K562 (cell line): ENCODE measurements around the gene RPL3. TPM values are rescaled to one million over a fixed set of nuclear protein-coding genes. Genes with fewer than 3 reads are reported as not detected.

Source experiments
- ATAC-seq: fragments of 200-7000 bp; cut with Tn5 transposase; 3 replicates; pipeline ENCODE4 v1.9.1; 2020; ENCODE audit warnings: moderate library complexity
- BruUV-seq: library from RNA; stranded (reverse); fragments of 400-500 nt; replicated peaks from 2 replicates; lab custom pipeline; 2021; lab: Mats Ljungman, UMichigan
- CTCF ChIA-PET: fragments of 300-600 bp; formaldehyde crosslinking; extraction: SDS; loops from one replicate; lab custom pipeline; 2021; ENCODE audit warnings: low intra/inter-chr PET ratio; lab: Yijun Ruan, JAX
- POLR2A ChIA-PET: fragments of 300-600, 350-650 bp; sonication (Branson Sonifier 250); formaldehyde crosslinking; extraction: SDS; loops from one replicate; lab custom pipeline; 2021; ENCODE audit warnings: antibody characterized with exemption, inconsistent platforms; lab: Yijun Ruan, JAX
- DNase-seq, 4 experiments: peaks; one replicate each; pipeline versions ENCODE4 v3.0.0 to v3.0.0-alpha.2; 2011 to 2018; ENCODE audit warnings: low spot score in 3 of 4, mixed read lengths in 3 of 4; ENCODE audit errors: extremely low read depth in 1 of 4
- FAIRE-seq: peaks from 2 replicates; lab custom pipeline; 2011; peaks lifted over from hg19 to GRCh38; lab: Jason Lieb, UNC
- H2AFZ ChIP-seq: 2 replicates; pipeline ENCODE4 v1.6.0; 2011; ENCODE audit warnings: low read depth, low read length, control low read depth, inconsistent platforms
- H3K27ac ChIP-seq: fragments of 200-600 bp; 3 replicates; pipeline ENCODE4 v1.8.0; 2011; ENCODE audit warnings: low read depth, mild to moderate bottlenecking, control low read depth, inconsistent platforms, low read length, moderate library complexity, mixed read lengths; ENCODE audit errors: extremely low read depth
- H3K27me3 ChIP-seq, 2 experiments: fragments of 300-600 bp in 1 of 2; 2 replicates in 1 of 2; 3 replicates in 1 of 2; pipeline versions ENCODE4 v1.6.0 to v1.8.0; 2011; ENCODE audit warnings: inconsistent platforms in 2 of 2, low read length in 2 of 2, mild to moderate bottlenecking in 1 of 2, mixed read lengths in 1 of 2, moderate library complexity in 1 of 2; ENCODE audit not compliant: control insufficient read depth in 2 of 2, insufficient read depth in 2 of 2
- H3K36me3 ChIP-seq: fragments of 300-600 bp; 3 replicates; pipeline ENCODE4 v1.8.0; 2011; ENCODE audit warnings: mild to moderate bottlenecking, low read length, inconsistent platforms; ENCODE audit not compliant: control insufficient read depth, insufficient read depth
- H3K4me1 ChIP-seq, 2 experiments: fragments of 200-600 bp in 1 of 2; replicated peaks in 1 of 2; 2 replicates in 1 of 2; 3 replicates in 1 of 2; pipeline versions ENCODE4 v1.5.1 to v1.8.0; 2011; ENCODE audit warnings: inconsistent platforms in 2 of 2, low read length in 2 of 2, mild to moderate bottlenecking in 1 of 2, mixed read lengths in 1 of 2, moderate library complexity in 1 of 2; ENCODE audit not compliant: control insufficient read depth in 2 of 2, insufficient read depth in 2 of 2
- H3K4me2 ChIP-seq: 2 replicates; pipeline ENCODE4 v1.6.1; 2011; ENCODE audit warnings: low read length, control low read depth, inconsistent platforms, mixed read lengths; ENCODE audit not compliant: insufficient read depth
- H3K4me3 ChIP-seq: fragments of 200-600 bp; sonication (generic), shearing (Covaris generic); 2 replicates; pipeline ENCODE4 v1.5.1; 2016; ENCODE audit warnings: control low read depth, inconsistent platforms
- H3K79me2 ChIP-seq: fragments of 200-600 bp; 3 replicates; pipeline ENCODE4 v1.8.0; 2011; ENCODE audit warnings: low read length, inconsistent platforms; ENCODE audit not compliant: control insufficient read depth, insufficient read depth
- H3K9ac ChIP-seq, 2 experiments: 2 replicates each; pipeline versions ENCODE4 v1.6.0 to v1.6.1; 2011; ENCODE audit warnings: low read depth in 2 of 2, low read length in 2 of 2, control low read depth in 1 of 2, inconsistent platforms in 1 of 2, mild to moderate bottlenecking in 1 of 2, mixed read lengths in 1 of 2; ENCODE audit not compliant: insufficient read depth in 1 of 2
- H3K9me1 ChIP-seq: one replicate; pipeline ENCODE4 v1.6.0; 2011; ENCODE audit warnings: inconsistent platforms, mild to moderate bottlenecking, low read length, moderate library complexity; ENCODE audit not compliant: control insufficient read depth, insufficient read depth
- H3K9me3 ChIP-seq: replicated peaks from 2 replicates; pipeline ENCODE4 v1.5.1; 2011; ENCODE audit warnings: low read depth, low read length, inconsistent platforms; ENCODE audit not compliant: control insufficient read depth, insufficient read depth
- H4K20me1 ChIP-seq: replicated peaks from 2 replicates; pipeline ENCODE4 v1.6.1; 2011; ENCODE audit warnings: low read length, inconsistent platforms, mixed read lengths; ENCODE audit not compliant: control insufficient read depth, insufficient read depth
- BCOR ChIP-seq: fragments of 450-650 bp; IDR thresholded peaks from 2 replicates; pipeline ENCODE4 v1.6.1; 2016
- BHLHE40 ChIP-seq: IDR thresholded peaks from 2 replicates; pipeline ENCODE4 v1.6.1; 2011; ENCODE audit warnings: low read length, improper control_type of control experiment
- CBFA2T3 ChIP-seq: fragments of 450-650 bp; IDR thresholded peaks from 2 replicates; pipeline ENCODE4 v1.6.1; 2017
- FIP1L1 ChIP-seq: fragments of 200-400 bp; formaldehyde crosslinking; IDR thresholded peaks from 2 replicates; pipeline ENCODE4 v1.6.1; 2018; ENCODE audit warnings: mild to moderate bottlenecking, low read depth, low read length; ENCODE audit not compliant: poor library complexity, severe bottlenecking
- HDAC2 ChIP-seq: fragments of 450-650 bp; IDR thresholded peaks from 2 replicates; pipeline ENCODE4 v1.6.1; 2016; ENCODE audit warnings: mild to moderate bottlenecking
- ZFP36 ChIP-seq: fragments of 150-350 bp; IDR thresholded peaks from 2 replicates; pipeline ENCODE4 v1.6.1; 2018; ENCODE audit warnings: low read length, low read depth; ENCODE audit not compliant: partially characterized antibody
- ZNF584 ChIP-seq: fragments of 200-800 bp; sonication (Bioruptor generic); IDR thresholded peaks from 2 replicates; pipeline ENCODE4 v1.6.1; 2016; ENCODE audit warnings: low read depth, mild to moderate bottlenecking, missing genetic modification characterization, missing compliant biosample characterization
- WGBS: fragments of 100-300 bp; shearing (Covaris generic); methylation state at CpG from one replicate; pipeline ENCODE4 v1.1.6; 2016; ENCODE audit warnings: low coverage, mixed read lengths; ENCODE audit not compliant: insufficient coverage; ENCODE audit errors: missing lambda C conversion rate; 5-methylcytosine and 5-hydroxymethylcytosine counted together
- in situ Hi-C: fragments of 300-500 bp; cut with MboI; formaldehyde crosslinking; loops from 4 replicates; pipeline ENCODE4 v1.15.0; 2018; ENCODE audit warnings: inconsistent platforms, mixed read lengths
- intact Hi-C: fragments of 100-400 bp; cut with micrococcal nuclease; formaldehyde crosslinking; loops from 2 replicates; pipeline ENCODE4 v1.14.2; 2022
- polyA plus RNA-seq, 8 experiments: library from polyadenylated mRNA; depleted of rRNA in 4 of 8; stranded (reverse) in 5 of 8; unstranded in 3 of 8; fragments of >200 nt; fragmentation: Nextera tagmentation in 2 of 8; fragmentation: Illumina TruSeq in 1 of 8; extraction: Ambion mirVana in 2 of 8; extraction: Trizol in 1 of 8; gene quantifications; 2 replicates each; pipeline versions ENCODE4 v1.2.1 to v1.2.3, GENCODE V29; 2011 to 2014; ENCODE audit warnings: inconsistent platforms in 1 of 8, missing spikeins in 1 of 8
- total RNA-seq, 7 experiments: library from RNA; depleted of rRNA in 6 of 7; stranded (reverse); fragments of >200 nt in 6 of 7; fragmentation: Illumina TruSeq in 2 of 7; extraction: Trizol in 2 of 7; gene quantifications; 2 replicates each; pipeline versions ENCODE4 v1.2.1 to v1.2.3, GENCODE V29; 2011 to 2021; ENCODE audit warnings: low replicate concordance in 1 of 7
- TF ChIP-seq, protein P1 (sequence below): fragments of 450-650 bp; IDR thresholded peaks from 2 replicates; pipeline ENCODE4 v1.6.1; 2017; ENCODE audit warnings: antibody characterized with exemption, mild to moderate bottlenecking
- TF ChIP-seq, protein P2 (sequence below): fragments of 250-450 bp; sonication (Bioruptor Pico); IDR thresholded peaks from 2 replicates; pipeline ENCODE4 v1.4.0; 2020

RPL3 gene
- total and polyA plus RNA-seq, 9 of the 15 experiments (the other 6 are each of a cell fraction or from before 2014, with no cell fraction given), result 1,624 to 4,066 (median 2,565) TPM

DNA sequence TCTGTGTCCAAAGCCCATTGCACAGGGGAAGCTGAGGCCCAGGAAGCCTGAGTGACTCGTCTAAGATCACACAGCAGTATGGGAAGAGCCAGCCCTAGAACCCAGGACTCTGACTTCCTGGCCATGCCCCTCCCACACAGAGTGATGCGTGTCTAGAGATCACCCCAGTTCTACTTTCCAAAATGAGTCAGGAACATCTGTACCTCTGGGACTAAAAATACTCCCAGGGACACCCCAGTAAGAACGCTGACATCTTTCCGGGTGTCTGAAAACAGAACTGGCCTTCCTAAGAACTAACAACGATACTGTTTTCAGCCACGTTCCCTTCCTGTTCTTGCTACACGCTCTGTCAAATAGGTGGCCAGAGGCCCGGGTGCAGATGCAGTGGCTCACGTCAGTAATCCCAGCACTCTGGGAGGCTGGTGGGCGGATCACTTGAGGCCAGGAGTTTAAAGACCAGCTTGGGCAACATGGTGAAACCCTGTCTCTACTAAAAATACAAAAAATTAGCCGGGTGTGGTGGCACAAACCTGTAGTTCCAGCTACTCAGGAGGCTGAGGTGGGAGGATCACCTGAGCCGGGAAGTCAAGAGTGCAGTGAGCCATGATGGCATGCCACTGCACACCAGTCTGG is 52.9 kb downstream of the RPL3 start (continued):
- TF ChIP-seq, protein P1, sequence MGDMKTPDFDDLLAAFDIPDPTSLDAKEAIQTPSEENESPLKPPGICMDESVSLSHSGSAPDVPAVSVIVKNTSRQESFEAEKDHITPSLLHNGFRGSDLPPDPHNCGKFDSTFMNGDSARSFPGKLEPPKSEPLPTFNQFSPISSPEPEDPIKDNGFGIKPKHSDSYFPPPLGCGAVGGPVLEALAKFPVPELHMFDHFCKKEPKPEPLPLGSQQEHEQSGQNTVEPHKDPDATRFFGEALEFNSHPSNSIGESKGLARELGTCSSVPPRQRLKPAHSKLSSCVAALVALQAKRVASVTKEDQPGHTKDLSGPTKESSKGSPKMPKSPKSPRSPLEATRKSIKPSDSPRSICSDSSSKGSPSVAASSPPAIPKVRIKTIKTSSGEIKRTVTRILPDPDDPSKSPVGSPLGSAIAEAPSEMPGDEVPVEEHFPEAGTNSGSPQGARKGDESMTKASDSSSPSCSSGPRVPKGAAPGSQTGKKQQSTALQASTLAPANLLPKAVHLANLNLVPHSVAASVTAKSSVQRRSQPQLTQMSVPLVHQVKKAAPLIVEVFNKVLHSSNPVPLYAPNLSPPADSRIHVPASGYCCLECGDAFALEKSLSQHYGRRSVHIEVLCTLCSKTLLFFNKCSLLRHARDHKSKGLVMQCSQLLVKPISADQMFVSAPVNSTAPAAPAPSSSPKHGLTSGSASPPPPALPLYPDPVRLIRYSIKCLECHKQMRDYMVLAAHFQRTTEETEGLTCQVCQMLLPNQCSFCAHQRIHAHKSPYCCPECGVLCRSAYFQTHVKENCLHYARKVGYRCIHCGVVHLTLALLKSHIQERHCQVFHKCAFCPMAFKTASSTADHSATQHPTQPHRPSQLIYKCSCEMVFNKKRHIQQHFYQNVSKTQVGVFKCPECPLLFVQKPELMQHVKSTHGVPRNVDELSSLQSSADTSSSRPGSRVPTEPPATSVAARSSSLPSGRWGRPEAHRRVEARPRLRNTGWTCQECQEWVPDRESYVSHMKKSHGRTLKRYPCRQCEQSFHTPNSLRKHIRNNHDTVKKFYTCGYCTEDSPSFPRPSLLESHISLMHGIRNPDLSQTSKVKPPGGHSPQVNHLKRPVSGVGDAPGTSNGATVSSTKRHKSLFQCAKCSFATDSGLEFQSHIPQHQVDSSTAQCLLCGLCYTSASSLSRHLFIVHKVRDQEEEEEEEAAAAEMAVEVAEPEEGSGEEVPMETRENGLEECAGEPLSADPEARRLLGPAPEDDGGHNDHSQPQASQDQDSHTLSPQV, result peak; percentile 31; the same call in 1 of the 2 replicates
- no peak for TF ChIP-seq FIP1L1

DNA sequence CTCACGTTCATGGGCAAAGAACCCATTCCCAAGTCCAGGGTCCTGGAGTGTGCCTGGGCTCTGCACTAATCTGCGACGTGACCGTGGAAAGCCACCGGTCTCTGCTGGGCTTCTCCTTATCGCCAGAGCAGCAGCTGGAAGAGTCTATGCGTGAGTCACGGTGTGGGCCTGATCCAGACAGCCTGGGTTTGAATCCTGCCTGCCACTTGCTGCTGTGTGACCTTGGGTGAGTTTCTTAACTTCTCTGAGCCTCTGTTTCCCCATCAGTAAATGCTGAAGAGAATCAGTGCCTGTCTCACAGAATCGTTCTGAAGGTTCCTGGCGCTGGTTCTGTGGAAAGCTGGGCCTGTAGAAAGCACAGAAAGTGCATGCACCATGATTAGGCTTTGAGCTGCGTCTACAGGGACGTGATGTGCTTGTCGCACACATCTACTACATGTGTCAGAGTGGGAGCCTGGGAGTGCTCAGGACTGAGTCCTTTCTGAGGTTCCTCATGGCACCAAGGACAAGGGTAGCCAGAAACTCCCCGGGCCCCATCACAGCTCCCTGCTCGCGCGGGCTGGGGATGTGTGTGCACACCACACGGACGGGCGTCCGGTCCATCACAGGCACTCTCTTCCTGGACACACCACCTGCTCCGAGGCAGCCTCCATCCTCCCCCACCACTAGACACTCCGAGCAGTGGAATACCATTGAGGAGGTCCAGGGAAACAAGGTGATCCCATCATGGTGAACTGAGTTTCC is 54.1 kb downstream of the RPL3 start:
- Histone ChIP-seq H3K4me2 (no peak overlapping the region), H2AFZ (peak overlapping the region; percentile 40; the same call in 1 of the 2 replicates), H3K9ac (peak overlapping the region in 1 of 2 experiments; percentile 17; a peak in 1 of 4 replicates), H3K36me3 (no peaks in the 10 kb centered on the region), H3K9me1 (no peaks in the 10 kb centered on the region), H3K9me3 (peaks cover 6% of the 10 kb centered on the region), H3K79me2 (no peaks in the 10 kb centered on the region), H4K20me1 (no peaks in the 10 kb centered on the region), H3K4me1 (peaks cover 12 to 14% of the 10 kb centered on the region in 2 experiments; a peak in 4 of 5 replicates), H3K27ac (no peak overlapping the region; the same call in 2 of the 3 replicates), H3K4me3 (no peak overlapping the region), H3K27me3 (no peaks in the 10 kb centered on the region)
- WGBS, result 45% methylated on average over 14 of the region's 23 CpGs
- FAIRE-seq (peak; percentile 78), DNase-seq (peak in 3 of 4 experiments; percentile 48 to 62 (median 56)), ATAC-seq (peak; percentile 52)
- intact Hi-C loops, result no loop called here
- no TSS peak for BruUV-seq
- CTCF ChIA-PET, result no interaction called here
- in situ Hi-C loops, result no loop called here
- POLR2A ChIA-PET, result interaction anchor here (0.6 kb wide), 1 partner anchor 54 kb away, joined by 3 read pairs; the partner anchor contains the start of gene RPL3
- peak; percentile 60 for TF ChIP-seq CBFA2T3
- peak; percentile 91 for TF ChIP-seq ZFP36
- TF ChIP-seq ZNF584, result no peak
- TF ChIP-seq BCOR, result peak; percentile 97
- TF ChIP-seq, protein P2, sequence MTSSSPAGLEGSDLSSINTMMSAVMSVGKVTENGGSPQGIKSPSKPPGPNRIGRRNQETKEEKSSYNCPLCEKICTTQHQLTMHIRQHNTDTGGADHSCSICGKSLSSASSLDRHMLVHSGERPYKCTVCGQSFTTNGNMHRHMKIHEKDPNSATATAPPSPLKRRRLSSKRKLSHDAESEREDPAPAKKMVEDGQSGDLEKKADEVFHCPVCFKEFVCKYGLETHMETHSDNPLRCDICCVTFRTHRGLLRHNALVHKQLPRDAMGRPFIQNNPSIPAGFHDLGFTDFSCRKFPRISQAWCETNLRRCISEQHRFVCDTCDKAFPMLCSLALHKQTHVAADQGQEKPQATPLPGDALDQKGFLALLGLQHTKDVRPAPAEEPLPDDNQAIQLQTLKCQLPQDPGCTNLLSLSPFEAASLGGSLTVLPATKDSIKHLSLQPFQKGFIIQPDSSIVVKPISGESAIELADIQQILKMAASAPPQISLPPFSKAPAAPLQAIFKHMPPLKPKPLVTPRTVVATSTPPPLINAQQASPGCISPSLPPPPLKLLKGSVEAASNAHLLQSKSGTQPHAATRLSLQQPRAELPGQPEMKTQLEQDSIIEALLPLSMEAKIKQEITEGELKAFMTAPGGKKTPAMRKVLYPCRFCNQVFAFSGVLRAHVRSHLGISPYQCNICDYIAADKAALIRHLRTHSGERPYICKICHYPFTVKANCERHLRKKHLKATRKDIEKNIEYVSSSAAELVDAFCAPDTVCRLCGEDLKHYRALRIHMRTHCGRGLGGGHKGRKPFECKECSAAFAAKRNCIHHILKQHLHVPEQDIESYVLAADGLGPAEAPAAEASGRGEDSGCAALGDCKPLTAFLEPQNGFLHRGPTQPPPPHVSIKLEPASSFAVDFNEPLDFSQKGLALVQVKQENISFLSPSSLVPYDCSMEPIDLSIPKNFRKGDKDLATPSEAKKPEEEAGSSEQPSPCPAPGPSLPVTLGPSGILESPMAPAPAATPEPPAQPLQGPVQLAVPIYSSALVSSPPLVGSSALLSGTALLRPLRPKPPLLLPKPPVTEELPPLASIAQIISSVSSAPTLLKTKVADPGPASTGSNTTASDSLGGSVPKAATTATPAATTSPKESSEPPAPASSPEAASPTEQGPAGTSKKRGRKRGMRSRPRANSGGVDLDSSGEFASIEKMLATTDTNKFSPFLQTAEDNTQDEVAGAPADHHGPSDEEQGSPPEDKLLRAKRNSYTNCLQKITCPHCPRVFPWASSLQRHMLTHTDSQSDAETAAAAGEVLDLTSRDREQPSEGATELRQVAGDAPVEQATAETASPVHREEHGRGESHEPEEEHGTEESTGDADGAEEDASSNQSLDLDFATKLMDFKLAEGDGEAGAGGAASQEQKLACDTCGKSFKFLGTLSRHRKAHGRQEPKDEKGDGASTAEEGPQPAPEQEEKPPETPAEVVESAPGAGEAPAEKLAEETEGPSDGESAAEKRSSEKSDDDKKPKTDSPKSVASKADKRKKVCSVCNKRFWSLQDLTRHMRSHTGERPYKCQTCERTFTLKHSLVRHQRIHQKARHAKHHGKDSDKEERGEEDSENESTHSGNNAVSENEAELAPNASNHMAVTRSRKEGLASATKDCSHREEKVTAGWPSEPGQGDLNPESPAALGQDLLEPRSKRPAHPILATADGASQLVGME (CRISPR knock-in tag), result no peak
- TF ChIP-seq BHLHE40, result peak; percentile 29; the same call in 1 of the 2 replicates
- TF ChIP-seq HDAC2, result peak; percentile 65; the same call in 1 of the 2 replicates
